ENCODE data around the gene EHD3. TPM values are rescaled to one million over a fixed set of nuclear protein-coding genes. Genes with fewer than 3 reads are reported as not detected.
A peak's percentile ranks its signal among the peaks of the same experiment; 100 is the strongest.

Gene EHD3
- total RNA-seq, 1 donor from 2014 or later: 10.7 TPM

DNA sequence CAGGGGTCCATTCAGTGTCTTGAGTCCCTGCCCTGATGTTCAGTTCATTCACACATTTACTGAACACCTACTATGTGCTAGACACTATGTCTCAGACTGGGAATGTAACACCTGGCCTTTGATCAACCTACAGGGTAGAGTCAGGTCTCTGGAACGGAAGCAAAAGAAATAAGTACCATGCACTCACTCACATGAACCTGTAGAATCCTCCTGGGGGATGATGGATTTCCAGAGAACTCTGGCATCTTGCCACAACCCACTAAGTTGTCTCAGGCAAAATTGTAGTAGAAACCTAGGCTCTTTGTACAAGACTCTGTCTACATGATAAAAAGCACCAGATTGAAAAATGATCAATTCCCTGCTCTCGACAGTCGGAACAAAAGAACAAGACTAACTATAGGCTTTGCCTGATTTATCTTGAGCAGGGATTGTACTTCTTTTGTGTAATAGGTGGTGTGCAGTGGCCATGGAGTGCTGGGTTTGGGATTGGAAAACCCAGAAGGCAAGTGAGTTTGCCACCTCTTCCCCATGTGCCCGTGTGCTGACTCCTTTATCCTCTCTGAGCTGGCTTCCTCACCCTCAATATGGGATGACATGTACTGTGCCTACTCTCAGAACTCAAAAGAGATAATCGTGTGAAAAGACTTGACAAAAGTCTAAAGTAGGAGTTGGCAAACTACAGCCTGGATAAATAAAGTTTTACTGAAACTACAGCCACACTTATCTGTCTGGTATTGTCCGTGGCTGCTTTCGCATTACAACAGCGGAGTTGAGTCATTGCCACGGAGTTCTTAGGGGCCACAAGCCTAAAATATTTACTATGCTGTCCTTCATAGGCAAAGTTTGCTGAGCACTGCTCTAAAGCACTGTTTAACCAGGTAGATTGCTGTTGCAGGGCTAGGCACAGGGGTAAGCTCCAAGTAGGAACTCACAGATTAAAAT is 21.0 kb upstream of the EHD3 start:
- Mint-ChIP-seq H3K4me3 (no peak overlapping the region), H3K27me3 (ENCODE audit: low read depth) (no peaks in the 10 kb centered on the region), H3K27ac (ENCODE audit: unreplicated experiment) (no peak overlapping the region), H3K4me1 (peaks cover 8% of the 10 kb centered on the region), H3K9me3 (no peaks in the 10 kb centered on the region), H3K36me3 (ENCODE audit: low read depth) (no peaks in the 10 kb centered on the region)
- no peak for DNase-seq (ENCODE audit: low read depth, low spot score)
- TF ChIP-seq CTCF (conservative IDR thresholded peaks at IDR 0.05): no peak

DNA sequence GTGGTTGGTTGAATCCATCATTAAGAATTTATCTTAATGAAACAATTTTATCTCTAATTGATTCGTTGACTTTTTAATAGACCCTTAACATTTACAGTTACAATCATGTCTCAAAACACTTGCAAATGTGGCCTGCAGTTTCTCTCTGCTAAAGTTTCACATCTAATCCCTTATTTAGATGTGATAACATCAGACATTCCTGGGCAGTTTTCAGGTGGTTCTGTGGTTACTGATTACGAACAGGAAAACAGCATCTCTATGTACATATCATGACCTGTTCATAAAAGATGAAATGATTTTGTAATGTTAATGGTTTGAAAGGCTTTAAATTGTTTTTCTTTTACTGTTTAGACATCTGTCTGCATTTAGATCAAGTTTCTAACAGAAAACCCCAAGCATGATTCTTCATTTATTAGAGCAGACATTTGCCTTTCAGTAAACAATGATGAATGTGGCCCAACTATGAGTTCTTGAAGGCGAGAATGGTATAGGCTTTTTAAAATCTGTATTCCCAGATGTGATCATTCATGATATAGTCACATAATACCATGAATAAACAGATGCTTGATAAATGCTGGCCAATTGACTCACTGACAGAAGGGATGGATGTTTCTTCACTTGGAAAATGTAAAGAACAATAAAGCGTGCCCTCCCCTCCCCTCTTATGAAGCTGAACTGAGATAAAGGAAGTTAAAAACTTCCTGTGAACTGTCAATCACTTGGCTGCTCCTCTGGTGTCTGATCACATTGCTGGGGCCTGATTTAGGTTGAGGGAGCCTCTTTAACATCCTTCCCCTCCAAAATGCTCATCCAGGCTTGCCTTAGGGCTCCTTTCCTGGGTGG is 20.1 kb upstream of the EHD3 start:
- Mint-ChIP-seq H3K4me3 (no peak overlapping the region), H3K4me1 (peaks cover 8% of the 10 kb centered on the region), H3K36me3 (ENCODE audit: low read depth) (no peaks in the 10 kb centered on the region), H3K27me3 (ENCODE audit: low read depth) (no peaks in the 10 kb centered on the region), H3K27ac (ENCODE audit: unreplicated experiment) (no peak overlapping the region), H3K9me3 (no peaks in the 10 kb centered on the region)
- TF ChIP-seq CTCF (conservative IDR thresholded peaks at IDR 0.05): no peak
- DNase-seq (ENCODE audit: low read depth, low spot score): no peak

DNA sequence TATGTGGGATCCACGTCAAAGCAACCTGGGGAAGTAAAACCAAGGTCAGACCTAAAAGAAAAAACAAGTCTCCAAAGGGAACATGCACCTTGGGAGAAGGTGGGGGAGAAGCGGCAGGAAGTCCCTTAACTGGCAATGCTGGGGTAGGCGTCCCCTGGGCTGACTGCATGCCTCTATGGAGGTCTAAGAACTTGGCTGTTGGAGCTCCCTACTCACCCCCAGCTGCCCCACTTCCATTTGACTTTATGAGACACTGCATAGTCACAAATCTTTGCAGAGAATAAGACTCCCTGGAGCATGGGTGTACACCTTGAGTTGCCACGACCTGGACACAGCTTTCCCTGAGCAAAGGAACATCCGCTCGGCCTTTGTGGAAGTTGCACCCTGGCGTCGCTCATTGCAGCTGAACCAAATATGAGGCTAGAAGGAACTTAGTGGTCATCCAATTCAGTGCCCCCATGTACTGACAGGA is 19.5 kb upstream of the EHD3 start:
- no peaks in the 10 kb centered on the region for H3K36me3 Mint-ChIP-seq (ENCODE audit: low read depth)
- H3K4me1 Mint-ChIP-seq: peaks cover 8% of the 10 kb centered on the region
- H3K27ac Mint-ChIP-seq (ENCODE audit: unreplicated experiment): peak overlapping the region; percentile 27
- H3K9me3 Mint-ChIP-seq: no peaks in the 10 kb centered on the region
- no peak for DNase-seq (ENCODE audit: low read depth, low spot score)
- H3K4me3 Mint-ChIP-seq: no peak overlapping the region
- no peak for TF ChIP-seq CTCF (conservative IDR thresholded peaks at IDR 0.05)
- no peaks in the 10 kb centered on the region for H3K27me3 Mint-ChIP-seq (ENCODE audit: low read depth)

DNA sequence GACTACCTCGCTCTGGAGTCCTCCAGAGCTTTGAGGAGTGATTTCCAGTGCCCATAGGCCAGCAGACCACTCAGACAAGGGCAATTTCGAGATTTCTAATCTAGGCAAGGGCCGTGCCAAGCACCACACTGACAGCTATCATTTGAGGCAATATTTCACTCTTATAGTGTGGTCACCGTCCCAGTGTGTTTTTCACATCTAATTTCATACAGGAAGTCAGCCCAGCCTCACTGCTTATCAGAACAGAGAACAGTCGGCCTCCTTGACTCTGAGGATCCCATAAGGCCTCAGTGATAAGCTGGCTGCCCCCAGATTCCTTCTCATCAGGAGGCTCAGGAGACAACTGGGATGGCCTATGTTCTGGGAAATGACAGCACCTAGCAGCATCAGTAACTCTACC is 17.2 kb upstream of the EHD3 start:
- no peak for DNase-seq (ENCODE audit: low read depth, low spot score)
- peaks cover 8% of the 10 kb centered on the region for H3K27me3 Mint-ChIP-seq (ENCODE audit: low read depth)
- H3K9me3 Mint-ChIP-seq: no peaks in the 10 kb centered on the region
- no peak overlapping the region for H3K27ac Mint-ChIP-seq (ENCODE audit: unreplicated experiment)
- H3K4me1 Mint-ChIP-seq: peaks cover 8% of the 10 kb centered on the region
- H3K36me3 Mint-ChIP-seq (ENCODE audit: low read depth): no peaks in the 10 kb centered on the region
- no peak overlapping the region for H3K4me3 Mint-ChIP-seq
- no peak for TF ChIP-seq CTCF (conservative IDR thresholded peaks at IDR 0.05)

- peaks cover 8% of the 10 kb centered on the region for H3K4me1 Mint-ChIP-seq
- H3K9me3 Mint-ChIP-seq: no peaks in the 10 kb centered on the region
- H3K36me3 Mint-ChIP-seq (ENCODE audit: low read depth): no peaks in the 10 kb centered on the region
- no peak for DNase-seq (ENCODE audit: low read depth, low spot score)
- no peak within 1 kb of the TSS for H3K4me3 Mint-ChIP-seq
- TF ChIP-seq CTCF (conservative IDR thresholded peaks at IDR 0.05): no peak
- no peak within 1 kb of the TSS for H3K27ac Mint-ChIP-seq (ENCODE audit: unreplicated experiment)
- peaks cover 10% of the 10 kb centered on the region for H3K27me3 Mint-ChIP-seq (ENCODE audit: low read depth)
Measured at GRCh38 chr2:31217465-31218200, 16.3 kb upstream of the EHD3 start, which contains the start of gene CAPN14. TSS of gene CAPN14 (minus strand) at chr2:31217515. CDS start at chr2:31205447, 12,068 bp downstream.

All from neural crest cell (in vitro differentiated cells).